Measurements from ENCODE around the gene PMEL.

The PMEL gene

DNA sequence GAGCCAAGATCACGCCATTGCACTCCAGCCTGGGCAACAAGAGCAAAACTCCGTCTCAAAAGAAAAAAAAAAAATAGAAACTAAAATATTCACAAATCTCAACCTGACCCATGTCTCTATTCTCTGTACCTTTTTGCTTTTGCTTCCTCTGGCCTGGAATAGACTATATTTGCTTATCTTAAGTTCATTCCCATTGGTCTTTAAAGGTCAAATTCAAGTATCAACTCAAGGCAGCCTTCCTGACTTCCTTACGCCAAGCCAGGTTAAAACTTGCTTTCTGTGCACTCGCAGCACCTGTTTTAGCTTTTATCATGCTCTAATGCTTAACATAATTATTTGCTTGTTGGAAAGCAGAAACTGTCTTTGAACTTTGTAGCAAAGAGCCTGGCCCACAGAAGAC, 52.9 kb downstream of the PMEL start:
- no peak for DNase-seq

DNA sequence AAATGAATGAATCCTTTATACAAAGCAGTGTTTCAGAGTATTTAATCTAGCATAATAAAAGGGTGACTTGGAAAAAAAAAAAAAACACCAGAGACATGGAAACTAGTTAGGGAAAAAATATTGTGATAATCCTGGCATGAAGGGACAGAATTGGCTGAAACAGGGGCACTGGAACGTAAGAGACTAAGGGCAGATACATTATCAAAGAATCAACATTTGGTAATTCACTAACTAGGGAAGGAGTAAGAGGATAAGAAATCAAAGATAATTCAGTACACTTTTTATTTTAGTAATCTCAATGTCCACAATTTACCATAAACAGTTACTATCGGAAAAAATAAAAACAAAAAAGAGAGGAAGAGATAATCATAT, 56.3 kb downstream of the PMEL start:
- no peak for DNase-seq

GRCh38 chr12:55908726-55909512, 56.9 kb downstream of the PMEL start:
- DNase-seq: no peak

- DNase-seq: no peak
These were observed 59.8 kb downstream of the PMEL start for GRCh38 chr12:55906056-55906455.

All from stimulated activated CD4-positive, alpha-beta T cell treated with anti-CD3 and anti-CD28 coated beads, Interleukin-2, amount 100 ng/mL, for 48 hours (primary cell).